Cerebellar cortex (tissue), 1 donor: ENCODE data around the gene STX4.

Experiments
- DNase-seq: peaks from one replicate; pipeline ENCODE4 v3.0.0-alpha.2; 2015; ENCODE audit warnings: low spot score

STX4 gene

GRCh38 chr16:31084584-31085302 is 51.4 kb downstream of the STX4 start:
- no peak for DNase-seq

GRCh38 chr16:31085411-31085810 is 52.1 kb downstream of the STX4 start:
- no peak for DNase-seq

- DNase-seq = no peak
These were observed 52.7 kb downstream of the STX4 start for GRCh38 chr16:31085873-31086628.

GRCh38 chr16:31086629-31086906 is 53.2 kb downstream of the STX4 start:
- DNase-seq = no peak

GRCh38 chr16:31087481-31087880 is 54.1 kb downstream of the STX4 start:
- no peak for DNase-seq

GRCh38 chr16:31087971-31088370 is 54.6 kb downstream of the STX4 start:
- no peak for DNase-seq

GRCh38 chr16:31088459-31089183 is 55.3 kb downstream of the STX4 start, which contains the start of gene PRSS53:
Gene PRSS53, minus strand, starts transcription at chr16:31088943. Its CDS starts 134 bp downstream, at chr16:31088809.
- no peak for DNase-seq

GRCh38 chr16:31089199-31089598 is 55.8 kb downstream of the STX4 start:
- DNase-seq = no peak
